Activated CD4-positive, alpha-beta T cell treated with anti-CD3 and anti-CD28 coated beads, Interleukin-2, Interleukin-4, amounts not matched to agents 100 ng/mL and 50 ng/mL, durations not matched to agents 16 hours and 8 hours (primary cell): ENCODE data around the gene NLGN3.

Experiments used
- DNase-seq: peaks from one replicate; pipeline ENCODE4 v3.0.0-alpha.2; 2020; ENCODE audit warnings: low spot score

Gene NLGN3

GRCh38 chrX:71144651-71145050 lies at the start of gene NLGN3:
TSS of gene NLGN3 (plus strand) at chrX:71144841. CDS start at chrX:71147750, 2,909 bp downstream.
- DNase-seq, result no peak

- DNase-seq, result no peak
Measured at GRCh38 chrX:71095033-71095432, 49.6 kb upstream of the NLGN3 start.

GRCh38 chrX:71095555-71095980 lies 49.1 kb upstream of the NLGN3 start, which contains the start of gene FOXO4:
TSS of gene FOXO4 (plus strand) at chrX:71095851. CDS start at chrX:71096529, 678 bp downstream.
- peak; percentile 90 for DNase-seq

- DNase-seq, result no peak
Measured at GRCh38 chrX:71095981-71096759, 48.5 kb upstream of the NLGN3 start.

GRCh38 chrX:71096760-71097032 lies 47.9 kb upstream of the NLGN3 start:
- DNase-seq, result no peak

GRCh38 chrX:71098302-71098701 lies 46.3 kb upstream of the NLGN3 start:
- peak; percentile 62 for DNase-seq

- DNase-seq, result no peak
Measured at GRCh38 chrX:71098951-71099506, 45.6 kb upstream of the NLGN3 start.

- no peak for DNase-seq
Measured at GRCh38 chrX:71099736-71100135, 44.9 kb upstream of the NLGN3 start.

- no peak for DNase-seq
Measured at GRCh38 chrX:71100581-71101505, 43.8 kb upstream of the NLGN3 start.

- no peak for DNase-seq
Measured at GRCh38 chrX:71102292-71102691, 42.3 kb upstream of the NLGN3 start.

GRCh38 chrX:71103110-71103983 lies 41.3 kb upstream of the NLGN3 start:
- peak; percentile 65 for DNase-seq

- no peak for DNase-seq
Measured at GRCh38 chrX:71105628-71106027, 39.0 kb upstream of the NLGN3 start.

- peak; percentile 48 for DNase-seq
Measured at GRCh38 chrX:71106427-71106826, 38.2 kb upstream of the NLGN3 start, which contains the start of gene CXorf65. TSS of gene CXorf65 (minus strand) at chrX:71106740. CDS start at chrX:71106556, 184 bp downstream.

- DNase-seq, result no peak
Measured at GRCh38 chrX:71107245-71107644, 37.4 kb upstream of the NLGN3 start.

GRCh38 chrX:71107762-71108360 lies 36.8 kb upstream of the NLGN3 start:
- DNase-seq, result peak; percentile 57

- no peak for DNase-seq
Measured at GRCh38 chrX:71109051-71109450, 35.6 kb upstream of the NLGN3 start.

- peak; percentile 92 for DNase-seq
Measured at GRCh38 chrX:71111141-71111843, 33.3 kb upstream of the NLGN3 start, which contains the start of gene IL2RG. TSS of gene IL2RG (minus strand) at chrX:71111577. CDS start at chrX:71111539, 38 bp downstream.

GRCh38 chrX:71111921-71112431 lies 32.7 kb upstream of the NLGN3 start:
- DNase-seq, result peak; percentile 33

- DNase-seq, result no peak
Measured at GRCh38 chrX:71117358-71117757, 27.3 kb upstream of the NLGN3 start.
